Activated CD8-positive, alpha-beta memory T cell treated with anti-CD3 and anti-CD28 coated beads, Interleukin-2, amount 50 U/mL, for 4 hours (primary cell): ENCODE measurements around the gene LDLRAD3.

ENCODE experiments used
- DNase-seq: peaks from one replicate; pipeline ENCODE4 v3.0.0-alpha.2; 2020

Gene LDLRAD3

GRCh38 chr11:35928688-35929395 is 15.0 kb upstream of the LDLRAD3 start:
- DNase-seq = no peak

- DNase-seq = no peak
Measured at GRCh38 chr11:35930466-35930865, 13.4 kb upstream of the LDLRAD3 start.

GRCh38 chr11:35932121-35932520 is 11.7 kb upstream of the LDLRAD3 start:
- no peak for DNase-seq

- DNase-seq = no peak
Measured at GRCh38 chr11:35932681-35933319, 11.1 kb upstream of the LDLRAD3 start.

- DNase-seq = no peak
Measured at GRCh38 chr11:35933320-35933871, 10.5 kb upstream of the LDLRAD3 start.

GRCh38 chr11:35934271-35934670 is 9.6 kb upstream of the LDLRAD3 start:
- DNase-seq = no peak

GRCh38 chr11:35934981-35935380 is 8.9 kb upstream of the LDLRAD3 start:
- no peak for DNase-seq

GRCh38 chr11:35935390-35935789 is 8.5 kb upstream of the LDLRAD3 start:
- no peak for DNase-seq

- no peak for DNase-seq
Measured at GRCh38 chr11:35937111-35937510, 6.8 kb upstream of the LDLRAD3 start.

- no peak for DNase-seq
Measured at GRCh38 chr11:35937700-35938099, 6.2 kb upstream of the LDLRAD3 start.

GRCh38 chr11:35938231-35938630 is 5.6 kb upstream of the LDLRAD3 start:
- DNase-seq = no peak

GRCh38 chr11:35943309-35943708 is 553 bp upstream of the LDLRAD3 start:
- DNase-seq = no peak

- DNase-seq = no peak
Measured at GRCh38 chr11:35944503-35945136, 758 bp downstream of the LDLRAD3 start.

- no peak for DNase-seq
Measured at GRCh38 chr11:35945137-35945518, 1.3 kb downstream of the LDLRAD3 start.

GRCh38 chr11:35946766-35947165 is 2.9 kb downstream of the LDLRAD3 start:
- DNase-seq = no peak

- DNase-seq = no peak
Measured at GRCh38 chr11:35947437-35947836, 3.6 kb downstream of the LDLRAD3 start.

GRCh38 chr11:35949242-35949641 is 5.4 kb downstream of the LDLRAD3 start:
- DNase-seq = no peak

GRCh38 chr11:35950082-35950481 is 6.2 kb downstream of the LDLRAD3 start:
- no peak for DNase-seq

- DNase-seq = no peak
Measured at GRCh38 chr11:35951680-35952079, 7.8 kb downstream of the LDLRAD3 start.

GRCh38 chr11:35953081-35953760 is 9.4 kb downstream of the LDLRAD3 start:
- no peak for DNase-seq

- no peak for DNase-seq
Measured at GRCh38 chr11:35954205-35954604, 10.3 kb downstream of the LDLRAD3 start.

- DNase-seq = no peak
Measured at GRCh38 chr11:35955636-35956035, 11.8 kb downstream of the LDLRAD3 start.

- DNase-seq = no peak
Measured at GRCh38 chr11:35962369-35963138, 18.7 kb downstream of the LDLRAD3 start.
